ENCODE results near the gene MMGT1. TPM values are rescaled to one million over a fixed set of nuclear protein-coding genes. Genes with fewer than 3 reads are reported as not detected.
A peak's percentile ranks its signal among the peaks of the same experiment; 100 is the strongest.
"Not testable (repeated sequence)": the region's sequence is repeated elsewhere in the genome, so short reads cannot be mapped to it uniquely, and the experiment has no call there.

The MMGT1 gene
- total and polyA plus RNA-seq, 2 experiments from 2014 or later = 24.7 to 28.6 TPM

DNA sequence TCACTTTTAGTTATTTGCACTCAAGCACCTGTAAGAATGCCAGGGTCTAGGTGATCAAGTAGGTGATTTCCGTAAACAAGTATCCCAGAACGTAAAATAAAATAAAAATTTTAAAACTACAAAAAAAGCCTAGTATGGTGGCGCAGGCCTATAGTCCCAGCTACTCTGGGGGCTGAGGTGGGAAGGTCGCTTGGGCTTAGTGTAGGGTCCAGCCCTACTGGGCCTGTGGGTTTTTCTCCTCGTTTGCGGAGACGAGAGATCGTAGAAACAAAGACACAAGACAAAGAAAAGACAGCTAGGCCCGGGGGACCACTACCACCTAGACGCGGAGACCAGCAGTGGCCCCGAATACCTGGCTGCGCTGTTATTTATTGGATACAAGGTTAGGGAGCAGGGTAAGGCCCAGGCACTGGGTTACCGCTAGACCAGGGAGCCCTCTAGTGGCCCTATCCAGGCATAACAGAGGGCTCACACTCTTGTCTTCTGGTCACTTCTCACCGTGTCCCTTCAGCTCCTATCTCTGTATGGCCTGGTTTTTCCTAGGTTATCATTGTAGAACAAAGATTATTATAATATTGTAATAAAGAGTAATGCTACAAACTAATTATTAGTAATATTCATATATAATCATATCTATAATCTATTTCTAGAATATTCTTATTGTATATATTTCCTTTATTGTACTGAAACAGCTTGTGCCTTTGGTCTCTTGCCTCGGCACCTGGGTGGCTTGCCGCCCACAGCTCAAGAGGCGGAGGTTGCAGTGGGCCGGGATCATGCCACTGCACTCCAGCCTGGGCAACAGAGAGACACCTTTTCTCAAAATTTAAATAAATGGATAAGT lies 41.9 kb downstream of the MMGT1 start:
- WGBS, 2 experiments (ENCODE audit: low coverage in 1 of 2, low lambda C conversion rate in 2 of 2, missing lambda C conversion rate in 2 of 2) = 42 to 53% methylated on average over 13 to 18 of the region's 19 CpGs
- Histone ChIP-seq H3K9me3 (ENCODE audit: low read depth) (no peaks in the 10 kb centered on the region), H4K20me1 (ENCODE audit: insufficient read depth) (no peaks in the 10 kb centered on the region), H3K36me3 (ENCODE audit: low read depth) (no peaks in the 10 kb centered on the region), H3K27me3 (replicated peaks; ENCODE audit: insufficient read depth) (no peaks in the 10 kb centered on the region), H3K4me2 (ENCODE audit: unreplicated experiment) (no peak overlapping the region), H3K79me2 (ENCODE audit: insufficient read depth) (no peaks in the 10 kb centered on the region), H3K4me1 (ENCODE audit: insufficient read depth) (no peaks in the 10 kb centered on the region), H3K27ac (no peak overlapping the region), H2AFZ (no peak overlapping the region), H3K4me3 (no peak overlapping the region), H3K9ac (no peak overlapping the region), H3K9me2 (ENCODE audit: insufficient read depth) (no peaks in the 10 kb centered on the region), H3F3A (ENCODE audit: insufficient read depth) (no peaks in the 10 kb centered on the region)
- TF ChIP-seq EZH2 (IDR thresholded peaks at IDR 0.05; ENCODE audit: insufficient read depth, poor library complexity, severe bottlenecking) (no peak), EZH2phosphoT487 (IDR thresholded peaks at IDR 0.05; ENCODE audit: insufficient read depth, low read depth) (no peak)
- peak; percentile 42 for DNase-seq
- in situ Hi-C loops (cut with MboI) = no loop called here

GRCh38 chrX:135927897-135928296 lies 45.9 kb downstream of the MMGT1 start:
- Histone ChIP-seq H3F3A (ENCODE audit: insufficient read depth) (no peaks in the 10 kb centered on the region), H3K27ac (no peak overlapping the region), H2AFZ (no peak overlapping the region), H3K9me3 (ENCODE audit: low read depth) (no peaks in the 10 kb centered on the region), H3K27me3 (replicated peaks; ENCODE audit: insufficient read depth) (no peaks in the 10 kb centered on the region), H3K79me2 (ENCODE audit: insufficient read depth) (no peaks in the 10 kb centered on the region), H3K9ac (no peak overlapping the region), H4K20me1 (ENCODE audit: insufficient read depth) (no peaks in the 10 kb centered on the region), H3K9me2 (ENCODE audit: insufficient read depth) (no peaks in the 10 kb centered on the region), H3K36me3 (ENCODE audit: low read depth) (no peaks in the 10 kb centered on the region), H3K4me3 (no peak overlapping the region), H3K4me2 (ENCODE audit: unreplicated experiment) (no peak overlapping the region), H3K4me1 (ENCODE audit: insufficient read depth) (no peaks in the 10 kb centered on the region)
- 0% methylated on average over 2 of the region's 2 CpGs for WGBS, 2 experiments (ENCODE audit: low coverage in 1 of 2, low lambda C conversion rate in 2 of 2, missing lambda C conversion rate in 2 of 2)
- TF ChIP-seq EZH2 (IDR thresholded peaks at IDR 0.05; ENCODE audit: insufficient read depth, poor library complexity, severe bottlenecking) (no peak), EZH2phosphoT487 (IDR thresholded peaks at IDR 0.05; ENCODE audit: insufficient read depth, low read depth) (no peak)
- in situ Hi-C loops (cut with MboI) = no loop called here
- DNase-seq = no peak

DNA sequence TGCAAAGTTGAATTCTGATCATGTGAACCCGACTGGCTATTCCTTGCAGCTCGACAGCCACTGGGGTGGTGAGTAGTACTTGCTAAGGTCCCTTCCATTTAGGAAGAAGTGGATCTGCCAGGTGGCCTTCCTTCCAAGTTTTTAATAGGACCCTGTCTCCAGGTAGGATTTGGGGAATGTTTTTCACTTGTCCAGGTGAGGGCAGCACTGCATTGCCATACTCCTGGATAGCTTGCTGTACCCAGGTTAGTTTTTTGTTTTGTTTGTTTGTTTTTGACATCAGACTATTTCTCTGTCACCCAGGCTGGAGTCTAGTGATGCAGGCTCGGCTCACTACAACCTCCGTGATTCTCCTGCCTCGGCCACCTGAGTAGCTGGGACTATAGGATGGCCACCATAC lies 50.4 kb downstream of the MMGT1 start:
- Histone ChIP-seq H3K4me2 (ENCODE audit: unreplicated experiment) (no peak overlapping the region), H3K9ac (no peak overlapping the region), H3K27ac (no peak overlapping the region), H3K4me3 (no peak overlapping the region), H3F3A (ENCODE audit: insufficient read depth) (no peaks in the 10 kb centered on the region), H3K79me2 (ENCODE audit: insufficient read depth) (no peaks in the 10 kb centered on the region), H4K20me1 (ENCODE audit: insufficient read depth) (no peaks in the 10 kb centered on the region), H3K9me3 (ENCODE audit: low read depth) (no peaks in the 10 kb centered on the region), H3K4me1 (ENCODE audit: insufficient read depth) (no peaks in the 10 kb centered on the region), H3K9me2 (ENCODE audit: insufficient read depth) (no peaks in the 10 kb centered on the region), H3K27me3 (replicated peaks; ENCODE audit: insufficient read depth) (no peaks in the 10 kb centered on the region), H3K36me3 (ENCODE audit: low read depth) (no peaks in the 10 kb centered on the region), H2AFZ (no peak overlapping the region)
- in situ Hi-C loops (cut with MboI) = no loop called here
- no peak for DNase-seq
- WGBS, 2 experiments (ENCODE audit: low coverage in 1 of 2, low lambda C conversion rate in 2 of 2, missing lambda C conversion rate in 2 of 2) = 76 to 84% methylated on average over 5 of the region's 5 CpGs
- no peak for TF ChIP-seq EZH2 (IDR thresholded peaks at IDR 0.05; ENCODE audit: insufficient read depth, poor library complexity, severe bottlenecking)

DNA sequence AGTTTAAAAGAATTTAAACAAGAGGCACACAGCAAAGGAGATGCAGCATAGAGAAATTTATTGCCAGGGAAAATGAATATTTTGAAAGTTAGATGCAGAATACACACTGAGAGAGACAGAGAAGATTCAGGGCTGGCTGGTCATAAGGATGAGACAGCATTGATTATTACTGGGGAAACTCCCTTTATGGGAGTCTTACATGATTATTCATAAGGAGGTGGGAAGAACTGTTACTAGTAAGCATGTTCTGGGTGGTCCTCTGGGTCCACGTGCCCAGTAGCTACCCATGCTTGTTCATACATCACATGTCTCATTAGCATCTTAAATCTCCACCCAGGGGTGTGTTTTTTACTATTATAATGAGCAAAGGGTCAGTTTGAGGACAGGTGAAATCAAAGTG lies 53.3 kb downstream of the MMGT1 start:
- H3K9me3 ChIP-seq (ENCODE audit: low read depth); H3K27ac ChIP-seq; in situ Hi-C loops (cut with MboI); H3K4me1 ChIP-seq (ENCODE audit: insufficient read depth); H3K4me3 ChIP-seq; H2AFZ ChIP-seq; H3K36me3 ChIP-seq (ENCODE audit: low read depth); H3K9me2 ChIP-seq (ENCODE audit: insufficient read depth); H3K9ac ChIP-seq; H4K20me1 ChIP-seq (ENCODE audit: insufficient read depth); DNase-seq; H3K4me2 ChIP-seq (ENCODE audit: unreplicated experiment); H3F3A ChIP-seq (ENCODE audit: insufficient read depth); H3K27me3 ChIP-seq (replicated peaks; ENCODE audit: insufficient read depth); H3K79me2 ChIP-seq (ENCODE audit: insufficient read depth): not testable (repeated sequence)
- 6 to 10% methylated on average over 1 of the region's 1 CpG for WGBS, 2 experiments (ENCODE audit: low coverage in 1 of 2, low lambda C conversion rate in 2 of 2, missing lambda C conversion rate in 2 of 2)

- TF ChIP-seq EZH2phosphoT487 (IDR thresholded peaks at IDR 0.05; ENCODE audit: insufficient read depth, low read depth) (no peak), EZH2 (IDR thresholded peaks at IDR 0.05; ENCODE audit: insufficient read depth, poor library complexity, severe bottlenecking) (no peak)
- no peak overlapping the region for H3K4me3 ChIP-seq
- no peaks in the 10 kb centered on the region for H3K36me3 ChIP-seq (ENCODE audit: low read depth)
- H3K9me2 ChIP-seq (ENCODE audit: insufficient read depth) = no peaks in the 10 kb centered on the region
- no peaks in the 10 kb centered on the region for H3F3A ChIP-seq (ENCODE audit: insufficient read depth)
- H3K27ac ChIP-seq = no peak overlapping the region
- 59 to 84% methylated on average over 3 to 5 of the region's 5 CpGs for WGBS, 2 experiments (ENCODE audit: low coverage in 1 of 2, low lambda C conversion rate in 2 of 2, missing lambda C conversion rate in 2 of 2)
- no peak for DNase-seq
- no peak overlapping the region for H2AFZ ChIP-seq
- in situ Hi-C loops (cut with MboI) = no loop called here
- no peaks in the 10 kb centered on the region for H3K27me3 ChIP-seq (replicated peaks; ENCODE audit: insufficient read depth)
- H4K20me1 ChIP-seq (ENCODE audit: insufficient read depth) = no peaks in the 10 kb centered on the region
- H3K9me3 ChIP-seq (ENCODE audit: low read depth) = no peaks in the 10 kb centered on the region
- H3K79me2 ChIP-seq (ENCODE audit: insufficient read depth) = no peaks in the 10 kb centered on the region
- no peaks in the 10 kb centered on the region for H3K4me1 ChIP-seq (ENCODE audit: insufficient read depth)
- no peak overlapping the region for H3K9ac ChIP-seq
- no peak overlapping the region for H3K4me2 ChIP-seq (ENCODE audit: unreplicated experiment)
These were observed 59.4 kb downstream of the MMGT1 start for GRCh38 chrX:135914404-135914803.

Other genes starting within 250 kb of the MMGT1 start
- not detected in 2 replicates for gene CT45A3, start 205.8 kb downstream of the MMGT1 start, total RNA-seq (2014; rRNA removed; shearing (Covaris generic))
- not detected in 2 replicates for gene CT45A3, start 205.8 kb downstream of the MMGT1 start, polyA plus RNA-seq (2016; fragmentation: Nextera tagmentation; extraction: Ambion mirVana)
- gene CT45A5, start 188.5 kb downstream of the MMGT1 start, total RNA-seq (2014; rRNA removed; shearing (Covaris generic)) = not detected in 2 replicates
- gene CT45A5, start 188.5 kb downstream of the MMGT1 start, polyA plus RNA-seq (2016; fragmentation: Nextera tagmentation; extraction: Ambion mirVana) = not detected in 2 replicates
- not detected in 2 replicates for gene CT45A6, start 171.2 kb downstream of the MMGT1 start, total RNA-seq (2014; rRNA removed; shearing (Covaris generic))
- not detected in 2 replicates for gene CT45A6, start 171.2 kb downstream of the MMGT1 start, polyA plus RNA-seq (2016; fragmentation: Nextera tagmentation; extraction: Ambion mirVana)
- not detected in 2 replicates for gene CT45A2, start 154.0 kb downstream of the MMGT1 start, total RNA-seq (2014; rRNA removed; shearing (Covaris generic))
- not detected in 2 replicates for gene CT45A2, start 154.0 kb downstream of the MMGT1 start, polyA plus RNA-seq (2016; fragmentation: Nextera tagmentation; extraction: Ambion mirVana)
- gene CT45A7, start 136.7 kb downstream of the MMGT1 start, total RNA-seq (2014; rRNA removed; shearing (Covaris generic)) = not detected in 2 replicates
- not detected in 2 replicates for gene CT45A7, start 136.7 kb downstream of the MMGT1 start, polyA plus RNA-seq (2016; fragmentation: Nextera tagmentation; extraction: Ambion mirVana)
- not detected in 2 replicates for gene CT45A8, start 119.5 kb downstream of the MMGT1 start, total RNA-seq (2014; rRNA removed; shearing (Covaris generic))
- not detected in 2 replicates for gene CT45A8, start 119.5 kb downstream of the MMGT1 start, polyA plus RNA-seq (2016; fragmentation: Nextera tagmentation; extraction: Ambion mirVana)
- not detected in 2 replicates for gene CT45A9, start 102.2 kb downstream of the MMGT1 start, total RNA-seq (2014; rRNA removed; shearing (Covaris generic))
- gene CT45A9, start 102.2 kb downstream of the MMGT1 start, polyA plus RNA-seq (2016; fragmentation: Nextera tagmentation; extraction: Ambion mirVana) = not detected in 2 replicates
- not detected in 2 replicates for gene CT45A10, start 80.5 kb downstream of the MMGT1 start, total RNA-seq (2014; rRNA removed; shearing (Covaris generic))
- not detected in 2 replicates for gene CT45A10, start 80.5 kb downstream of the MMGT1 start, polyA plus RNA-seq (2016; fragmentation: Nextera tagmentation; extraction: Ambion mirVana)
- not detected in 2 replicates for gene SAGE1, start 80.3 kb downstream of the MMGT1 start, total RNA-seq (2014; rRNA removed; shearing (Covaris generic))
- not detected in 2 replicates for gene SAGE1, start 80.3 kb downstream of the MMGT1 start, polyA plus RNA-seq (2016; fragmentation: Nextera tagmentation; extraction: Ambion mirVana)
- 24.5 and 27.0 TPM in 2 replicates for gene SLC9A6, start 11.4 kb upstream of the MMGT1 start, total RNA-seq (2014; rRNA removed; shearing (Covaris generic))
- gene SLC9A6, start 11.4 kb upstream of the MMGT1 start, polyA plus RNA-seq (2016; fragmentation: Nextera tagmentation; extraction: Ambion mirVana) = 11.4 and 13.1 TPM in 2 replicates
- 57.5 and 63.2 TPM in 2 replicates for gene FHL1, start 173.5 kb upstream of the MMGT1 start, total RNA-seq (2014; rRNA removed; shearing (Covaris generic))
- 55.1 and 55.8 TPM in 2 replicates for gene FHL1, start 173.5 kb upstream of the MMGT1 start, polyA plus RNA-seq (2016; fragmentation: Nextera tagmentation; extraction: Ambion mirVana)

All from GM23248 (cell line).